HepG2 (cell line): ENCODE data around the gene SPOP. TPM values are rescaled to one million over a fixed set of nuclear protein-coding genes. Genes with fewer than 3 reads are reported as not detected.

ENCODE experiments used
- ATAC-seq: fragments of 200-7000 bp; cut with Tn5 transposase; 3 replicates; pipeline ENCODE4 v1.9.1; 2020; ENCODE audit warnings: mild to moderate bottlenecking, moderate library complexity
- BruUV-seq: library from RNA; stranded (reverse); fragments of 400-500 nt; replicated peaks from 2 replicates; lab custom pipeline; 2021; lab: Mats Ljungman, UMichigan
- CTCF ChIA-PET: fragments of 300-600 bp; formaldehyde crosslinking; extraction: SDS; loops from one replicate; lab custom pipeline; 2021; ENCODE audit warnings: low total read pairs, inconsistent platforms, low intra/inter-chr PET ratio; lab: Yijun Ruan, JAX
- POLR2A ChIA-PET: fragments of 350-600 bp; sonication (Branson Sonifier 250); formaldehyde crosslinking; loops from one replicate; lab custom pipeline; 2020; ENCODE audit warnings: antibody characterized with exemption, inconsistent platforms; lab: Yijun Ruan, JAX
- DNase-seq: peaks from one replicate; pipeline ENCODE4 v3.0.0-alpha.2; 2015; ENCODE audit warnings: low spot score
- FAIRE-seq: peaks from 3 replicates; lab custom pipeline; 2011; peaks lifted over from hg19 to GRCh38; lab: Jason Lieb, UNC
- H2AFZ ChIP-seq: one replicate; pipeline ENCODE4 v1.6.1; 2011; ENCODE audit warnings: low read length, inconsistent platforms
- H3K27ac ChIP-seq: fragments of 300-600 bp; 3 replicates; pipeline ENCODE4 v1.8.0; 2011; ENCODE audit warnings: mixed run types, mild to moderate bottlenecking, mixed read lengths, low read length, inconsistent platforms; ENCODE audit not compliant: insufficient read depth; ENCODE audit errors: extremely low read length
- H3K27me3 ChIP-seq, 2 experiments: fragments of 200-600 bp in 1 of 2; 2 replicates in 1 of 2; 3 replicates in 1 of 2; pipeline versions ENCODE4 v1.6.0 to v1.8.0; 2011; ENCODE audit warnings: low read length in 2 of 2, mild to moderate bottlenecking in 2 of 2, moderate library complexity in 2 of 2, inconsistent platforms in 1 of 2; ENCODE audit not compliant: insufficient read depth in 2 of 2, control insufficient read depth in 1 of 2
- H3K36me3 ChIP-seq, 2 experiments: fragments of 200-600 bp in 1 of 2; replicated peaks in 1 of 2; 2 replicates in 1 of 2; 3 replicates in 1 of 2; pipeline versions ENCODE4 v1.5.1 to v1.8.0; 2011; ENCODE audit warnings: low read length in 2 of 2, inconsistent platforms in 1 of 2; ENCODE audit not compliant: insufficient read depth in 2 of 2, control insufficient read depth in 1 of 2
- H3K4me1 ChIP-seq: 2 replicates; pipeline ENCODE4 v1.5.1; 2012; ENCODE audit warnings: low read length, inconsistent platforms; ENCODE audit not compliant: insufficient read depth
- H3K4me2 ChIP-seq: 2 replicates; pipeline ENCODE4 v1.6.0; 2011; ENCODE audit warnings: low read depth, low read length, inconsistent platforms
- H3K4me3 ChIP-seq, 3 experiments: fragments of 200-600 bp in 1 of 3; sonication (generic), shearing (Covaris generic) in 1 of 3; replicated peaks in 1 of 3; 2 replicates each; pipeline ENCODE4 v1.5.1; 2011 to 2016; ENCODE audit warnings: low read length in 3 of 3, inconsistent platforms in 2 of 3, low read depth in 2 of 3, mild to moderate bottlenecking in 2 of 3, control low read depth in 1 of 3, mixed read lengths in 1 of 3; ENCODE audit not compliant: insufficient read depth in 1 of 3
- H3K79me2 ChIP-seq: one replicate; pipeline ENCODE4 v1.6.1; 2011; ENCODE audit warnings: low read length, inconsistent platforms; ENCODE audit not compliant: insufficient read depth
- H3K9ac ChIP-seq: 2 replicates; pipeline ENCODE4 v1.6.0; 2011; ENCODE audit warnings: mild to moderate bottlenecking, low read depth, low read length, inconsistent platforms; ENCODE audit not compliant: insufficient read depth
- H3K9me3 ChIP-seq: 2 replicates; pipeline ENCODE4 v1.5.1; 2012; ENCODE audit warnings: mild to moderate bottlenecking, low read length
- H4K20me1 ChIP-seq: 2 replicates; pipeline ENCODE4 v1.6.0; 2011; ENCODE audit warnings: inconsistent platforms, mild to moderate bottlenecking, low read length, moderate library complexity; ENCODE audit not compliant: insufficient read depth
- ARID4A ChIP-seq: sonication (generic); formaldehyde crosslinking; IDR thresholded peaks from 2 replicates; pipeline ENCODE4 v1.5.0; 2020; ENCODE audit warnings: mild to moderate bottlenecking, missing genetic modification reagents, borderline replicate concordance
- BCL6 ChIP-seq: IDR thresholded peaks from 2 replicates; pipeline ENCODE4 v1.6.1; 2016; ENCODE audit warnings: missing genetic modification reagents, missing compliant biosample characterization
- FOSL2 ChIP-seq: sonication (generic); formaldehyde crosslinking; IDR thresholded peaks from 2 replicates; pipeline ENCODE4 v1.4.0; 2020; ENCODE audit warnings: missing genetic modification reagents
- GATAD1 ChIP-seq: IDR thresholded peaks from 2 replicates; pipeline ENCODE4 v1.6.1; 2016; ENCODE audit warnings: missing genetic modification reagents, missing compliant biosample characterization
- KDM2A ChIP-seq: sonication (generic); formaldehyde crosslinking; IDR thresholded peaks from 2 replicates; pipeline ENCODE4 v1.4.0; 2020; ENCODE audit warnings: low read depth, missing genetic modification reagents, borderline replicate concordance
- NCOA2 ChIP-seq: sonication (generic); formaldehyde crosslinking; IDR thresholded peaks from 2 replicates; pipeline ENCODE4 v1.8.0; 2022; ENCODE audit warnings: inconsistent platforms
- NR2F1 ChIP-seq, 2 experiments: fragments of 450-650 bp in 1 of 2; formaldehyde crosslinking in 1 of 2; IDR thresholded peaks; 2 replicates each; pipeline versions ENCODE4 v1.5.0 to v1.6.1; 2016 to 2020; ENCODE audit warnings: mild to moderate bottlenecking in 1 of 2, missing compliant biosample characterization in 1 of 2, missing genetic modification reagents in 1 of 2, moderate library complexity in 1 of 2
- NR2F6 ChIP-seq, 2 experiments: IDR thresholded peaks; 2 replicates each; pipeline ENCODE4 v1.6.1; 2016; ENCODE audit warnings: antibody characterized with exemption in 1 of 2, mild to moderate bottlenecking in 1 of 2
- PATZ1 ChIP-seq: sonication (generic); formaldehyde crosslinking; IDR thresholded peaks from 2 replicates; pipeline ENCODE4 v1.4.0; 2020; ENCODE audit warnings: missing genetic modification reagents
- SYNCRIP ChIP-seq: fragments of 200-400 bp; formaldehyde crosslinking; IDR thresholded peaks from 2 replicates; pipeline ENCODE4 v1.6.1; 2018; ENCODE audit warnings: mild to moderate bottlenecking, low read depth, low read length; ENCODE audit not compliant: insufficient read depth
- ZBTB33 ChIP-seq: sonication (generic); formaldehyde crosslinking; IDR thresholded peaks from 2 replicates; pipeline ENCODE4 v1.4.0; 2020; ENCODE audit warnings: missing genetic modification reagents
- ZMYM4 ChIP-seq: sonication (generic); formaldehyde crosslinking; IDR thresholded peaks from 2 replicates; pipeline ENCODE4 v1.8.1; 2023; ENCODE audit warnings: mild to moderate bottlenecking, missing genetic modification reagents
- ZNF317 ChIP-seq: sonication (generic); formaldehyde crosslinking; IDR thresholded peaks from 2 replicates; pipeline ENCODE4 v1.5.0; 2020; ENCODE audit warnings: mild to moderate bottlenecking, missing genetic modification reagents
- ZNF335 ChIP-seq: sonication (generic); formaldehyde crosslinking; IDR thresholded peaks from 2 replicates; pipeline ENCODE4 v1.4.0; 2020; ENCODE audit warnings: missing genetic modification reagents
- ZNF589 ChIP-seq: sonication (generic); formaldehyde crosslinking; conservative IDR thresholded peaks from 2 replicates; pipeline ENCODE4 v1.8.0; 2022; ENCODE audit warnings: mild to moderate bottlenecking, moderate library complexity, missing genetic modification reagents
- WGBS: methylation state at CpG from one replicate; pipeline ENCODE4 v1.1.6; 2017; ENCODE audit warnings: low lambda C conversion rate; 5-methylcytosine and 5-hydroxymethylcytosine counted together
- in situ Hi-C: cut with HindIII; loops from 2 replicates; pipeline ENCODE4 v1.10.0; 2017; ENCODE audit warnings: low pct_unique_long_range_greater_than_20kb; ENCODE audit not compliant: extremely low pct_ligation_motif_present
- intact Hi-C: fragments of 100-400 bp; cut with micrococcal nuclease; formaldehyde crosslinking; loops from one replicate; pipeline ENCODE4 v1.10.0; 2022; ENCODE audit not compliant: unreplicated experiment
- polyA plus RNA-seq, 8 experiments: library from polyadenylated mRNA; depleted of rRNA in 3 of 8; stranded (reverse) in 7 of 8; unstranded in 1 of 8; fragments of >200 nt; fragmentation: Illumina TruSeq in 4 of 8; extraction: Trizol in 4 of 8; gene quantifications; 2 replicates each; pipeline versions ENCODE4 v1.2.1 to v1.2.3, GENCODE V29; 2011 to 2016; ENCODE audit warnings: low read depth in 4 of 8, missing spikeins in 1 of 8, mixed read lengths in 1 of 8; ENCODE audit not compliant: insufficient read depth in 1 of 8
- total RNA-seq, 5 experiments: library from RNA; depleted of rRNA; stranded (reverse); fragments of >200 nt; fragmentation: Illumina TruSeq; extraction: Trizol; gene quantifications; 2 replicates each; pipeline ENCODE4 v1.2.3, GENCODE V29; 2016; ENCODE audit warnings: low read depth in 1 of 5

Gene SPOP
- total and polyA plus RNA-seq, 2 of the 13 experiments (the other 11 are each of a cell fraction or from before 2014, with no cell fraction given): 52.8 to 60.8 TPM

GRCh38 chr17:49595328-49595727 lies 82.6 kb downstream of the SPOP start:
- intact Hi-C loops (no loop called here), in situ Hi-C loops (no loop called here)
- peak; percentile 57 for DNase-seq
- H4K20me1 ChIP-seq: no peaks in the 10 kb centered on the region
- CTCF ChIA-PET: no interaction called here
- H3K4me1 ChIP-seq: peaks cover 48% of the 10 kb centered on the region
- no TSS peak for BruUV-seq
- no peak overlapping the region for H2AFZ ChIP-seq
- no peak overlapping the region for H3K9ac ChIP-seq
- no peaks in the 10 kb centered on the region for H3K27me3 ChIP-seq
- peak overlapping the region; percentile 22 for H3K4me2 ChIP-seq
- FAIRE-seq: peak; percentile 36
- no peak overlapping the region for H3K4me3 ChIP-seq
- H3K36me3 ChIP-seq: peaks cover 4 to 14% of the 10 kb centered on the region in 2 experiments; a peak in 4 of 5 replicates
- peak; percentile 68 for ATAC-seq
- H3K9me3 ChIP-seq: no peaks in the 10 kb centered on the region
- H3K79me2 ChIP-seq: no peaks in the 10 kb centered on the region
- 63% methylated on average over 4 of the region's 4 CpGs for WGBS
- POLR2A ChIA-PET: interaction anchor here (1.0 to 1.6 kb wide), 2 partner anchors 25 to 82 kb away, joined by 5 to 7 read pairs; partner anchors contain the start of gene SPOP
- no peak overlapping the region for H3K27ac ChIP-seq
- TF ChIP-seq ZMYM4 (CRISPR knock-in tag) (peak; percentile 13; the same call in 1 of the 2 replicates), KDM2A (no peak), ZNF589 (CRISPR knock-in tag) (no peak), NR2F6 (IDR thresholded peaks at IDR 0.05) (no peak), NR2F6 (CRISPR knock-in tag; IDR thresholded peaks at IDR 0.05) (peak; percentile 53; the same call in 1 of the 2 replicates), BCL6 (CRISPR knock-in tag) (peak; percentile 67), PATZ1 (CRISPR knock-in tag) (0 out of 2 replicates have a peak, but pooled peaks have one; percentile 15), SYNCRIP (no peak), GATAD1 (CRISPR knock-in tag) (no peak), ZNF335 (CRISPR knock-in tag) (no peak), NCOA2 (CRISPR knock-in tag) (peak; percentile 42; the same call in 1 of the 2 replicates), ARID4A (CRISPR knock-in tag) (peak; percentile 24; the same call in 1 of the 2 replicates), FOSL2 (CRISPR knock-in tag) (peak; percentile 77), ZNF317 (CRISPR knock-in tag) (0 out of 2 replicates have a peak, but pooled peaks have one; percentile 37), ZBTB33 (CRISPR knock-in tag) (no peak), NR2F1 (CRISPR knock-in tag; IDR thresholded peaks at IDR 0.05) (0 out of 4 replicates have a peak, but pooled peaks of 1 of the 2 experiments have one; percentile 16)
